GM21786 (cell line): ENCODE data around the gene SOX21.

Experiments used
- ATAC-seq: cut with Tn5 transposase; IDR thresholded peaks from one replicate; pipeline ENCODE4 v1.9.1; 2021; ENCODE audit not compliant: unreplicated experiment

Gene SOX21

DNA sequence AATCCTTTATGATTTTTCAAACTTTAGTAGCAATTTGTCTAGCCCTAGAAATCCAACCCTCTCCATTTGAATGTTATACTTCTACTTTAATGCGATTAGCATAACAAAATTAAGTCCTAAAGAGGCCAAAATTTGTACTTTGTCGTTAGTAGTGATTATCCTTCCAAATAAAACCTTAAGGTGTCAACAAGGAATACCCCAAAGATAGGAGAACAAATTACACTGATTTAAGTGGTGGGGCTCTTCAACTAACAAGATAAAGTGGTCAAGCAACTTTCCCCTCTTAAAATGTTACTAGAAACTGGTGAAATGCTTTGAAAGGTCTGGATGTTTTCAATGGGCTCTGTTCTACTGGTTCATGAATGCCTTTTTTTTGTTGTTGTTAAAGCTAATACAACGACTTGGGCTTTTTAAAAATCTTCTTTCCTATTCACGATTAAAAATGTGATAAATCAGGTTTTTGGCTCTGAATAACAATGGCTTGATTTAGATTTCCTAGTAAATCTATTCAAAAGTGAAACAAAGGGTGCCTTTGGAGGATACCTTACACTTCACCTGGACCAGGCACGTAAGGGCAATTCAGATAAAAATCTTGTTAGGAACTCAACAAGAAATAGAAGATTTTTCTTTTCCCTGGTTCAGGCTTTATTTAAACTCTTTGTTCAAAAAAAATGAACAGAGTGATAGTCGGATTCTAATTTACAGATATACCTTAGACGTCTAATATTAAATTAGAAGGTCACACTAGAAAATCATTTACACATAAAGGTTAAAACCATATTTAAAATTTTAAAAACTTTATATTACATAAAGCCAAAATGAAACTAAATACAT, 3.1 kb downstream of the SOX21 start:
- ATAC-seq, result no peak

DNA sequence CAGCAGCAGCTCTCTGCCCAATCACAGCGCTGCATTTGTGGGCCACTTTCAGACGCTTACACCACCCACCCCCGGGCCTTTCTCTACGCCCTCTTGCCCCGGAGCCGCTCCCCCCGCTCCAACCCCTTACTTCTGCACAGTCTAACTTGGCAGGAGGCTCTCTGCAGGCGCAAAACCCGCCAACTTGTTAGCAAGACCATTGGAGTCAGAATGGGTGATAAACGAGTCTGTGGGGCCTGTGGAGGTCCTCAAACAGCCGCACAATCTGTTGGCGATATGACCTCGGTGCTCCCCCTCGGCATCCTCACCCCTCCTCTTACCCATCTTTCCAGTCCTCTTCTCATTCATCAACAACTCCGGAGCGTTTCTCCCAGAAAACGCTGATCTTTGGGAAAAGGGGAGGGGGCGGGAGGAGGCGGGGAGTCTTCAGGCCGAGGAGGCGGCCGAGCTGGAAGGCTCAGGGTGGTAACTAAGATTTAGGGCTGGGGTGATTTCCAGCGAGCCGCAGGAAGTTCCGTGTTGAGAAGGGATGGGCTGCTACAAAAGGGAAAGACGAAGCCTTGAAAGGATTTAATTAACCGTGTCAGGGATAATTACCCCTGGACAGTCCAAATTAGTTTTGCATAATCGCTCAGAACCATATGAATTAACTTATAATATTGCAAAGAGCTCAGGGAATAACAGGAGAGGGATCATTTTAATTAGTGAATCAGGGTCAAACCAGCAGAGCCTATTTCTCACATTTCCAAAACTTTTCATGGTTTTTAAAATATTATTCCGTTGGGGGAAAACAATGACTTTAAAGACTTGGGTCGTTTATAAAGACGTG, 4.1 kb downstream of the SOX21 start:
- no peak for ATAC-seq

DNA sequence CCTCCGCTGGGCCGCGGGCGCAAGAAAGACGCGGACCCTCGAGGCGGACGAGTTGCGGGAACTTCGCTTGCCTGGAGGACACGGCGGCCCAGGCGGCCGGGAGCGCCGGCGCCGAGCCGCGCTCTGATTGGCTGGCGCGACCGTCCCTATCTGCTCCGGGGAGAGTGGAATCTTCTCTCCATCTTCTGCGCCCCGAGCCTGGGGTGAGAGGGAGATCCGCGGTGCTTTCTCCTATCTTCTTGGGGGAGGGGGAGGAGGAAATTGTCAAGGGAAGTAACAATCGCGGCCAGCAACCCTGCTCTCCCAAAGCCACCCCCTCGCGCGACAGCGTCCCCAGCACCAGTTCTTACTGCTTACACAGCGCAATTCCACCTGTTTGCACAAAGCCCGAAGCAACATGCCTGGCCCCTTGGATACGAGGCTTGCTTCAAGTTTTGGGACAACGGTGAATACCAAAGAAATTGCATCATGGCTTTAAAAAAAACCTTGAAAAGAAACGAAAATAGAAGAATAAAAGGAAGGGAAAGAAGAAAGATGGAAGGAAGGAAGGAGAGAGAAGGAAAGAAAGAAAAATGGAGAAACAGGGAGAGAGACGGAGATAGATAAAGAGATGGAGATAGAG, 4.8 kb downstream of the SOX21 start:
- ATAC-seq, result no peak

DNA sequence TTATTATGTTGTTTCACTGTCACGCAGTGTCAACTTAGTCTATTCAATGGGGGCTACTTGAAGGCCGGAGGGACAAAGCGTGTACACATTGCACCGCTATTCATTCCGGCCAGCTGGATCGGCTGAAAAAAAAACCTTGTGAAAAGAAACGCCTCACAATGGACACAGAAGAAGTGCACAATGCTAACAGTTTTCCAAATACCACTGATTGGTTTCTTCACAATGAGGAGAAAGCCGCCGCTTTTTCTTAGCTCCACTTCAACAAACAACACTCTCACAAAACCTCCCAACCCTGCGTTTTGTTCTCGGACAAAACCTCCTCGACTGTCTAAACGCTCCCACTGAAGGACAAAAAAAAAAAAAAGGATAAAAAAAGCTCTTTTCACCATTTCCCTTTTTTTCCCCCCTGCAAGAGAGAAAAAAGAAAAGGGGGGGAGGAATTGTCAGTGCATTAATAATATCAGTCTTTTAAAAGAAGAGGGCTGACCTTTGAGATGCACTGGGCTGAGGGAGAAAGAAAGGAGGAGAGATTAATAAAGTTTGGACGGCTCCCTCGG, 5.4 kb downstream of the SOX21 start:
- ATAC-seq, result no peak

DNA sequence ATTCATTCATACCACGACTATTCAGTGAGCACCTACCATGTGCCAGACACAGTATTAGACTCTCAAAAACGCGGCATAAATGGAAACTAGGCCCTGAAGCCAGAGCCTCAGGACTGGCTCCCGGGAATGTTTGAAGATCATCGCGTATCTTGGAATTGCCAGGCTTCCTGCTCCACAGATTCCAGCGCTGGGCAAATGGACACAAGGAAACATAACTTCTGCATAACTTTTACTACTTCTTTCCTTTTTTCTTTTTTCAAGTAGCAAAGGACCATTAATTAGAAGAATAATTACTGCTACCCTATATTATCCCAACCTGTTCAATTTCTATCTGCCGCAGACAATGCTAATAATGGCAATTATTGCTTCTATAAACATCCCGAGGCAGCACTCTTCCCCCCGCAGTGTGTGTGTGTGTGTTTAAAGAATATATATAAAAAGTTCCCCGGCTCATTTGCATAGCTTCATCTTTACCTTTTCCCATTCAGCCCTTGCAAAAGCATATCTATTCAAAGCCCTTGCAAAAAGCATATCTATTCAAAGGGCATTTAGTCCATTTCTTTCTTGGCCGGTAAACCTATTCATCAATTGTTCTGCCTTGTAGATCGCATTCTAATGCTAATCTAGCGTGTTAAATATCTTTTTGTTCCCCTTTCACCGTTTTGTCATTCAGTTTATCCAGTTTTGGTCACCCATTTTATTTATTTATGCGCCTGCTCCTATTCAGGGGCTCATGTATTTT, 6.1 kb downstream of the SOX21 start:
- ATAC-seq, result no peak

DNA sequence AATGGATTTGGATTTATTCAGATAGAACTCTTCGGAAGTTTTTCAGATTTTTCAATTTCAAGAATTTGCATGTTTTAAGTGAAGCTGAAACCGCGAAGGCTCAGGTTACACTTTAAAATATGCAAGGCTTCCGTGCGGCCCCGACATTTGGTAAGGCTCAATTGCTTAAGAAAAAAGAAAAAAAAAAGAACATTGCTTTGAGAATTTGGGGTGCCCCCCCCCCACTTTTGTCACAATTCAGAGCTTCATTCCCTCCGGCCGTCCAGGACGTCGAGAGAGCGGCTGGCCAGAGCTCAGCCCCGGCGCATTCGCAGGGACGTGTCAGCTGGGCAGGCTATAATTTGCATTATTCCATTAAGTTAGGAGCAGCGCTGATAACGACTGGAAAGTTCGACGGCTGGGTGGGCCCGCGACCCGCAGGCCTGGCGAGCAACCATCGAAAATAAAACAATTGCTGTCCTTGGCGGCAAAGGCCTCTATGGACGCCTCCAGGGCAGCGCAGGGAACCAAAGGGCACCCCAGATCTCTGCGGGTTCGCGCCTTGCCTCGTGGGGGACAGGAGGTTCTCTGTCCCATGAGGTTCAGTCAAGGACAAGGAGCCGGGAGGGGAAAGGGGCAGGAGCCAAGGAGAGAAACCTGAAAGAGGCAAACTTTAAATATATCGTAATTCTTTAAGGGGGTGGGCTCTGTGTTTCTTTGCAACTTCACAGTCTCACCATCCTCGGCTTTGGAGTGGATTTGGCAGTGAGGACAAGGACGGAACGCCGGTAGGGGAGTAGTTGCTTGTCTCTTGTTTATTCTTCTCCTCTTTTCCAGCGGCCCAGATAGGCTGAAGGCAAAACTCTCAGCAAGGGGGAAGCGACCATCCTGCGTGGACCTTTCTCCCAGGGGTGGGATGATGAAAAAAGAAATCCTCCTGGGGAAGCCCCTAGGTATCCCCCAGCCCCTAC, 7.0 kb downstream of the SOX21 start:
- no peak for ATAC-seq

DNA sequence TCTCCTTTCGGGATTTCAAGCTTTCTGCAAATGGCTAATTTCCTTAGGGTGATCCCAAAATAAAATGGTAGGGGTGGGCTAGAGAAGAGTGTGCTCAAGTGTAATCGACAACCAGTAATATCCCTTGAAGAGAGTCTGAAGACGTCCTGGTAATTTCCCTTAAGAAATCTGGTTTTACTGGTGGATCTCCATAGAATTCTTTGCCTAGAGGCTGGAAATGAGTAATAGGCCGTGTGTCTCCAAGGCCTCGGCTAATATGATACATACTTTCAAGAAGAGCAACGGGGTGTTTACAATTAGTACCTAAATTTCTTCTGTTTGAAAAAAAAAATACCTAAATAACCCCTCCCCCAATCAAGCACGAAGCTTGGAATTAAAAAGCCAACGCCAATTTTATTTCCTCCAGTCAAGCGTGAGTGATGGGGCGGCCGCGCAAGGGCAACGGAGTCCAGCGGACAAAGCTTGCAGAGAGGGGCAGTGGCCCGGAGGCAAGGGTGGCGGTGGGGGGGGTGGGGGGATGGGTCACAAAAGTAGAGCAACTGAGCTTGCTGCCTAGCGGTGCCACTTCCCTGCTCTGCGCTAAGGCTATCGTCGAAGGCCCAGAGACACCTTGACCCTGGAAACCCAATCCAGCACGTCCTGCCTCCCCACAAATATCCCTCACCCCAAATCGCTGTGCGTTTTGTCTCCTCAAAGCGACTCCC, 7.8 kb downstream of the SOX21 start:
- no peak for ATAC-seq

DNA sequence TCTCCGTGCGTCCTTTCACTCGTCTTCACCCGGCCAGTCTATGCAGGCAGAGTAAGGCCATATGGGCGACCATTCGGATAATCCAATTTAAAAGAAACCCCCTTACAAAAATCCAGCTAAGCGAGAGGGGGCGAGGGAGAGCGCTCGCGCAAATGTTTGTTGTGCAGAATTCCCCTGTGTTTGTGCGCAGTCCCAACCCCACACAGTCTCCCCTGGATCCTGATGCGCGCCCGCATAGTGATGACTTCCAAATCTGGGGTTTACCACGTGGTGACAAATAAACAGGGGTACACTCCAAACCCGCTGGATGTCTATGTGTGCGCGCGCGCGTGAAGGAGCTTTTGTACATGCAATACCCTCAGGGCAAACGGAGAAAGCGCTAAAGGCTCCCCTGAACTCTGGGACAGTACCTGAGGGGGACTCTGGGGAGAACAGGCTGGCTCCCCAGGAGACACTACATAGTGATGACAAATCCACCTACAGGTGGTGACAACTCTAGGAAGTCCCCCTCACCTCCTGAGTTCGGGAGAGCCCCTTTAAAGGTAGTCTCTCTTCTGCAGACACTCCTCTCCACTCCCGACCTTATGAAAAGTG, 8.5 kb downstream of the SOX21 start:
- no peak for ATAC-seq

DNA sequence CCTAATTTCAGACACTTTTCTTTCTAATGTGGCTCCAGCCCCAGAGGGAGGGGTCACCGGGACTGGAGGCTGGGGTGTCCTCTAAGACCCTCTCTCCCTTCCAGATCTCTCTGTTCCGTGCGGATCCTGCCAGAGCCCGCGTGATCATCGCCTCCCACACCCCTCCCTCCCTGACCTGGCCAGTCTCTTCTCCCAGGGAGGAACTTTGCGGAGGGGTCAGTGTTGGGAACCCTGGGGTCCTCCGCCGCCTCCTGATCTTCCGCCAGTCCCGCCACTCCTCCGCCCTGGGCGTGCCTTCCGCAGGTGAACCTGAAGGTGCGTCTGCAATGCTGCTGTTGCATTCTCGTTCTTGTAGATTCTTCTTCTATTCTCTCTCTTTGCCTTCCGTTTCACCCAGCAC, 9.1 kb downstream of the SOX21 start:
- ATAC-seq, result no peak

DNA sequence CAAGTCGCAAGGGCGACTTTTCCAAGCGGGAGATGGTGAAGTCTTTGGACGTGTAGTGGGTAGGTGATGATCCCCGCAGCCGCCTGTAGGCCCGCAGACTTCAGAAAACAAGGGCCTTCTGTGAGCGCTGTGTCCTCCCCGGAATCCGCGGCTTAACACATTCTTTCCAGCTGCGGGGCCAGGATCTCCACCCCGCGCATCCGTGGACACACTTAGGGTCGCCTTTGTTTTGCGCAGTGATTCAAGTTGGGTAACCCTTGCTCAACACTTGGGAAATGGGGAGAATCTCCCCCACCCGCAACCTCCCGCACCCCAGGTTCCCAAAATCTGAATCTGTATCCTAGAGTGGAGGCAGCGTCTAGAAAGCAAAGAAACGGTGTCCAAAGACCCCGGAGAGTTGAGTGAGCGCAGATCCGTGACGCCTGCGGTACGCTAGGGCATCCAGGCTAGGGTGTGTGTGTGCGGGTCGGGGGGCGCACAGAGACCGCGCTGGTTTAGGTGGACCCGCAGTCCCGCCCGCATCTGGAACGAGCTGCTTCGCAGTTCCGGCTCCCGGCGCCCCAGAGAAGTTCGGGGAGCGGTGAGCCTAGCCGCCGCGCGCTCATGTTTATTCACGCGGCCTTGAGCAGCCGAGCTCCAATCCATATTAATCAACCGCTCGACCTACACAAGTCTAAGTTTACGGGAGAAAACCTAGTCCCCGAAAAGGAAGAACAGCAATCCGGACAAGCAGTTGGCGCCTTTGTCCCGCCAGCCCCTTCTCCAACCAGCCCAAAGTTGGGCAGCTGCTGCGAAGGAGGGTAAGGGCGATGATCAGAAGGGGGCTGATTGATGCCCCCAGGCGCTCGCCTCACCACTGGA, 9.9 kb downstream of the SOX21 start:
- no peak for ATAC-seq

DNA sequence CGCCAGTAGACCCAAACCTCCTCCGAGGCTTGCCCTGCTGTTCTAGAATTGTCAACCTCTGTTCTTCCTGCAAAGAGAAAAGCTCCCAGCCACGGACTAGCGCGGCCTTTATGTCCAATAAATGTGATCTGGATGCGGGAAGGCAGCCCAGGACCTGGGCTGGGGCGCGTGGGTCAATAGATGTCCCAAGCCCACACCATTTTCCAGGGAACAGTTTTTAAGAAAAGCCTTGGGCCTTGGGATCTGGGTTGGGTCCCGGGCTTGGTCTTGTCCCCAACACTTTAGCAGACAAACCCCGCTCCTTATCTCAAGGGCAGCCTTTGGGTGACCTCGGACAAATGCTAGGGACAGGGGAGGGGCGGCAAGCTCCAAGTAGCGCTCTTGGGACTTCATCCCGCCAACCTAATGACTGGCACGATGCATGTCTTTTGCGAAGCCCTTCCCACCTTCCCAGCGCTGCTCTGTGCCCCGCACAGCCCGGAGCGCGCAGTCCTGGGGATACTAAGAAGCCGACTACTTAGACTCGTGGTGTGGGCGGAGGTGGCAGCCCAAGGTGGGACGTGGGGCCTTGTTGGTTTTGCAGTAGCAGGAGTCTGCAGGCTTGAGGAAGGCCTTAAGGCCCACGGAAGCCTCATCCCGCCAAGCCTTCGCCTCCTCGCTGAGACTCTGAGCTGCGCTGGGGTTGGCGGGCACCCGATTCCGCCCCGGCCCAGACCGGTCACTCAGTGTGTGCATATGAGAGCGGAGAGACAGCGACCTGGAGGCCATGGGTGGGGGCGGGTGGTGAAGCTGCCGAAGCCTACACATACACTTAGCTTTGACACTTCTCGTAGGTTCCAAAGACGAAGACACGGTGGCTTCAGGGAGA, 10.8 kb downstream of the SOX21 start:
- ATAC-seq, result no peak

DNA sequence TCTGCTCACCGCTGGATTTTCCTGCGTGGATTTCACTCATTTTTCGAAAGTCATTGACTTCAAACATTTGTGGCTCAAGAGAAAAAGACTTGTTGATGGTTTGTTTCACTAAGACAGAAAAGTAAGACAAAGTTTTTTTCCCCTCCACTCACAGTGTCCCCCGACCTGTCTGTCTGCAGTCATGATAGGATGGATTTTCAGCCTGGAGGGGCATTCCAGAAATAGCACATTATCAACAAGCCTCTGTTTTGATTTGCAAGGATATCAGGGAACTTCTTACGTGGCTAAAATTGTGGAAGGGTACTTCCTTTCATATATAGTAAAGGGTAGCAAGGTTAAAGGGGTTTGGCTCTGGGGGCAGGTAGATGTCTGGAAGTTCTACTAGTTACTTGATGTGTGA, 11.8 kb downstream of the SOX21 start:
- no peak for ATAC-seq

DNA sequence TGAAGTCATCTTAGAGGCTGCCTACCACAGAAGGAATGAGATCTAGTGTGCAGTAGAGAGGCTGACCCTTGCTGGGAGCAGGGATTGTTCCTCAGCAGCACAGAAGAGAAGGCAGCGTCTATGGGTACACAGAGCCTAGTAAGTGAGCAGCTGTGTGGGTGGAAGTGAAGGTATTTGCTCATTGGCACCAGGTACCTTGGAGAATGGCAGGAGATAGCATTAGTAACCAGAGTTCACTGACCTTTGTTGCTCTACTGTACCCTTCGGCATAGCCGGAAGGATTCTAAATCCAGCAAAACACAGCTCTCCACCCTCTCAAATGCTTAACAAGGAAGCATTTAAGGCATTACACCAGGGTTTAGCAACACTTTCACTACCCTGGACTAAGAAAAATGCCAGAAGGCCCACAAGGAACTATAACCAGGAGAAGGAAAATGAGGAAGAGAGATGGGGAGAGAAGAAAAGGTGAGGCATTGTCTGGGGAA, 12.3 kb downstream of the SOX21 start:
- no peak for ATAC-seq

DNA sequence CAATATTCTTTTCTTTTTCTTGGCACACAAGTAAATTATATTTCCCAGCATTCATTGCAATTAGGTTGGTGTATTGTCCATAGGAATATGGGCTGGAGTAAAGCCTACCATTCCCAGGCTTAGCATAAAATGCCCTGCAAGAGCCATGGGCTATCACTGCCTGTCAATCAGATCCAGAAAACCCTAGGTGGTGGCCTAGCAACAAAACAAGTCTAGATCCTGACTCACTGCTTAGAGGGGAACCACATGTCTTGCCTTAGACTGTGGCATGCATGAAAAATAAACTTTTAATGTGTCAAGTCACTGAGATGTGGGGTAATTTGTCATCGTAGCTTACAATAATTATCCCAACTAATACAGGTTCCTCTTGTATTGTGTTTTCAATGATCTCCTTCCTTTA, 16.2 kb downstream of the SOX21 start:
- ATAC-seq, result no peak

DNA sequence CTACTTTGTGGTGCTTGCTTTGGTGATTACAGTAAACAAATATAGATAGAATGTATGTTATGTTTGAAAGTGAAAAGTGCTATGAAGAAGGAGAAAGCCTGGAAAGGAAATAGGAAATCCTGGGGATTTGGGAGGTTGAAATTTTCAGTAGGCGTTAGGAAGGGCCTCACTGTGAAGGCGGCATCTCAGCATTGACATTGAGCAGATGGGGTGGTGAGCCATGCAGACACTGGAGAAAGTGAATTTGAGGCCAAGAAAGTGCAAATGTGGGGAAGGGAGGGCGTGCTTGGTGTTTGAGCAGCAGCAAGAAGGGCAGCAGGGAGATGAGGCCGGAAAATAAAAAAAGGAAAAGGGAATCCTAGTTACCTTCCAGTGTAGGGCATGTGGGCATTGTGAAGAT, 20.3 kb downstream of the SOX21 start:
- ATAC-seq, result no peak

DNA sequence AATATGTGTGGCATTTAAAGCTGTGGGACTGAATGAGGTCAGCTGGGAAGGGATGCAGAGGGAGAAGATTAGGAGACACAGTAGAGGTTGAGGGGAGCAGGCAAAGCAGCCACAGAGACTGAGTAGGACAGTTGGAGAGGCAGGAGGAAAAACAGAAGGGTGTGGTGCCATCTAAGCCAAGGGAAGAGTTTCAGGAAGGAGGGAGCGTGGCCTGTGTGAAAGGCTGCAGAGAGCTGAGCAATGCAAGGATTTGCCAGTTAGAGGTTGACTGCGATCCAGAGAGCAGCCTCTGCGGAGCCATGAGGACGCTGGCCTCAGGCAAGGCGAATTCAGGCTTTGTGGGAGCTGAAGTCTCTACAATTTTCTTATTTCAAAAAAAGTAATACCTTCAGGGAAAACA, 28.9 kb downstream of the SOX21 start:
- no peak for ATAC-seq

DNA sequence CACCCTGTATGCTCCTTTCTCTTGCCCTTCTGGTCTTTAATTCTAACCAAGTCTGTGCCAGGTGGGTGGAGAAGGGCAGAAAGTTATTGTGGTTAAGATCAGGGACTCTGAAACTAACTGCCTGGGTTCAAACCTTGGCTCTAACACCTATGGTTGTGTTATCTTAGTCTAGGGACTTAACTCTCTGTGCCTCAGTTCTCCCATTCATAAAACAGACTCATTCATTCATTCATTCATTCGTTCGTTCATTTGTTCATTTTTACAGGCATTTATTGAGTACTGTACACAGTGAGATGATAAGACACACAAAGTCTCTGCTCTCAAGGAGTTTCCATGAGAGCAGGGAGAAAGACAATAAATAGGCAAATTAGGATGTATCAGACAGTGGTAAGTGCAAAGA, 30.1 kb downstream of the SOX21 start:
- no peak for ATAC-seq
